CD4-positive, alpha-beta T cell (primary cell): Measurements from ENCODE around the gene PID1. TPM values are rescaled to one million over a fixed set of nuclear protein-coding genes. Genes with fewer than 3 reads are reported as not detected.

Experiments used
- ATAC-seq: fragments of 200-7000 bp; cut with Tn5 transposase; one replicate; pipeline ENCODE4 v1.10.0; 2022; ENCODE audit warnings: mild to moderate bottlenecking; ENCODE audit not compliant: poor library complexity
- CTCF ChIA-PET: fragments of 350-600 bp; sonication (Branson Sonifier 250); formaldehyde crosslinking; loops from one replicate; lab custom pipeline; 2021; ENCODE audit warnings: antibody characterized with exemption, inconsistent platforms; lab: Charles Lee
- POLR2A ChIA-PET: fragments of 350-600 bp; sonication (Branson Sonifier 250); formaldehyde crosslinking; loops from one replicate; lab custom pipeline; 2021; ENCODE audit warnings: antibody characterized with exemption, inconsistent platforms; lab: Charles Lee
- DNase-seq, 14 experiments: peaks; one replicate each; pipeline ENCODE4 v3.0.0-alpha.2; 2013 to 2020; ENCODE audit warnings: mixed read lengths in 2 of 14
- H3K27ac ChIP-seq, 2 donors: one replicate each; pipeline versions ENCODE4 v1.5.1 to v1.7.0; 2013; ENCODE audit warnings: low read length in 2 of 2, low read depth in 1 of 2, mild to moderate bottlenecking in 1 of 2
- H3K27me3 ChIP-seq, 2 experiments: 1 replicate in 1 of 2; 2 replicates in 1 of 2; pipeline versions ENCODE4 v1.6.1 to v1.7.0; 2013; ENCODE audit warnings: low read length in 2 of 2, control low read depth in 1 of 2, mild to moderate bottlenecking in 1 of 2, moderate library complexity in 1 of 2; ENCODE audit not compliant: insufficient read depth in 2 of 2, control insufficient read depth in 1 of 2
- H3K36me3 ChIP-seq: one replicate; pipeline ENCODE4 v1.6.1; 2013; ENCODE audit warnings: low read length, control low read depth; ENCODE audit not compliant: insufficient read depth
- H3K4me1 ChIP-seq: one replicate; pipeline ENCODE4 v1.6.1; 2013; ENCODE audit warnings: low read length, control low read depth; ENCODE audit not compliant: insufficient read depth
- H3K4me3 ChIP-seq: one replicate; pipeline ENCODE4 v1.5.1; 2013; ENCODE audit warnings: mild to moderate bottlenecking, low read length, moderate library complexity
- H3K9me3 ChIP-seq, 2 experiments: 1 replicate in 1 of 2; 2 replicates in 1 of 2; pipeline versions ENCODE4 v1.6.1 to v1.7.0; 2013; ENCODE audit warnings: low read length in 2 of 2, mild to moderate bottlenecking in 2 of 2, control low read depth in 1 of 2, moderate library complexity in 1 of 2; ENCODE audit not compliant: control insufficient read depth in 1 of 2, insufficient read depth in 1 of 2
- H3K27ac Mint-ChIP-seq: one replicate; pipeline ENCODE4 v1.8.0; 2020; ENCODE audit warnings: mixed read lengths
- H3K27me3 Mint-ChIP-seq: one replicate; pipeline ENCODE4 v1.8.0; 2021; ENCODE audit warnings: mixed read lengths
- H3K36me3 Mint-ChIP-seq: one replicate; pipeline ENCODE4 v1.8.0; 2021; ENCODE audit warnings: low read depth, mixed read lengths
- H3K4me1 Mint-ChIP-seq: one replicate; pipeline ENCODE4 v1.8.0; 2021; ENCODE audit warnings: low read depth, mixed read lengths
- H3K4me3 Mint-ChIP-seq: one replicate; pipeline ENCODE4 v1.8.0; 2020; ENCODE audit warnings: mild to moderate bottlenecking, mixed read lengths
- H3K9me3 Mint-ChIP-seq: one replicate; pipeline ENCODE4 v1.8.0; 2020; ENCODE audit warnings: mixed read lengths
- intact Hi-C, 2 experiments: fragments of 100-400 bp; cut with DNase I in 1 of 2; cut with micrococcal nuclease in 1 of 2; formaldehyde crosslinking; loops; one replicate each; pipeline versions ENCODE4 v1.15.1 to v1.9.0; 2023 to 2025; cut with DNase I, micrococcal nuclease
- total RNA-seq, 174 experiments: library from RNA in 2 of 174; stranded (reverse) in 2 of 174; gene quantifications; one replicate each; pipeline ENCODE4 v1.2.3 and lab custom pipeline; 2021 to 2026
- TF ChIP-seq, protein P1 (sequence below): fragments of 200-600 bp; IDR thresholded peaks from one replicate; pipeline ENCODE4 v1.8.0; 2022; ENCODE audit warnings: antibody characterized with exemption, mild to moderate bottlenecking

The PID1 gene
- total RNA-seq, 2 experiments from 2014 or later = 0.38 to 0.53 TPM

DNA sequence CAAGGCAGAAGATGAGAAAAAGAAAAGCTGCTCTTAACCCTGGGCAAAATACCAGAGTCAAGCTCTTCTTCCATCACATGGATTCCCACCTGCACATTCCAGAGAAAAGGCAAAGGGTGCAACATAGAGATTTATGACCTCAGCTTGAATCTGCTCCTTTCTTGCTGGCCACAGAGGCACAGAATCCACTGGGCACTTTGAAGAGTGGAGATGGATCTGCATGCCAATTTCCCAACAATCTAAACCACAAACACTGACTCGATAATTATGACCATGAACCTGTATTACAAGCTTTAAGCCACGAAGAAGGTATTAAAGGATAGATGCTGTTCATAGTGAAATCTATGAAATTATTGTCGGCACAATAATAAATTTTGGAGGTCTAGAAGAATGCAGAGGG, 237.3 kb downstream of the PID1 start:
- Mint-ChIP-seq H3K36me3 (no peaks in the 10 kb centered on the region), H3K27ac (no peak overlapping the region), H3K9me3 (peaks cover 4% of the 10 kb centered on the region), H3K27me3 (no peaks in the 10 kb centered on the region), H3K4me1 (no peaks in the 10 kb centered on the region), H3K4me3 (no peak overlapping the region)
- no peak for DNase-seq
- Histone ChIP-seq H3K36me3 (no peaks in the 10 kb centered on the region), H3K27ac (no peak overlapping the region), H3K27me3 (no peaks in the 10 kb centered on the region), H3K4me1 (no peaks in the 10 kb centered on the region), H3K4me3 (no peak overlapping the region), H3K9me3 (peaks cover 0 to 5% of the 10 kb centered on the region in 2 experiments)
- ChIA-PET CTCF (no interaction called here), POLR2A (no interaction called here)
- no peak for ATAC-seq
- TF ChIP-seq, protein P1, sequence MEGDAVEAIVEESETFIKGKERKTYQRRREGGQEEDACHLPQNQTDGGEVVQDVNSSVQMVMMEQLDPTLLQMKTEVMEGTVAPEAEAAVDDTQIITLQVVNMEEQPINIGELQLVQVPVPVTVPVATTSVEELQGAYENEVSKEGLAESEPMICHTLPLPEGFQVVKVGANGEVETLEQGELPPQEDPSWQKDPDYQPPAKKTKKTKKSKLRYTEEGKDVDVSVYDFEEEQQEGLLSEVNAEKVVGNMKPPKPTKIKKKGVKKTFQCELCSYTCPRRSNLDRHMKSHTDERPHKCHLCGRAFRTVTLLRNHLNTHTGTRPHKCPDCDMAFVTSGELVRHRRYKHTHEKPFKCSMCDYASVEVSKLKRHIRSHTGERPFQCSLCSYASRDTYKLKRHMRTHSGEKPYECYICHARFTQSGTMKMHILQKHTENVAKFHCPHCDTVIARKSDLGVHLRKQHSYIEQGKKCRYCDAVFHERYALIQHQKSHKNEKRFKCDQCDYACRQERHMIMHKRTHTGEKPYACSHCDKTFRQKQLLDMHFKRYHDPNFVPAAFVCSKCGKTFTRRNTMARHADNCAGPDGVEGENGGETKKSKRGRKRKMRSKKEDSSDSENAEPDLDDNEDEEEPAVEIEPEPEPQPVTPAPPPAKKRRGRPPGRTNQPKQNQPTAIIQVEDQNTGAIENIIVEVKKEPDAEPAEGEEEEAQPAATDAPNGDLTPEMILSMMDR = no peak
- intact Hi-C loops = no loop called here

DNA sequence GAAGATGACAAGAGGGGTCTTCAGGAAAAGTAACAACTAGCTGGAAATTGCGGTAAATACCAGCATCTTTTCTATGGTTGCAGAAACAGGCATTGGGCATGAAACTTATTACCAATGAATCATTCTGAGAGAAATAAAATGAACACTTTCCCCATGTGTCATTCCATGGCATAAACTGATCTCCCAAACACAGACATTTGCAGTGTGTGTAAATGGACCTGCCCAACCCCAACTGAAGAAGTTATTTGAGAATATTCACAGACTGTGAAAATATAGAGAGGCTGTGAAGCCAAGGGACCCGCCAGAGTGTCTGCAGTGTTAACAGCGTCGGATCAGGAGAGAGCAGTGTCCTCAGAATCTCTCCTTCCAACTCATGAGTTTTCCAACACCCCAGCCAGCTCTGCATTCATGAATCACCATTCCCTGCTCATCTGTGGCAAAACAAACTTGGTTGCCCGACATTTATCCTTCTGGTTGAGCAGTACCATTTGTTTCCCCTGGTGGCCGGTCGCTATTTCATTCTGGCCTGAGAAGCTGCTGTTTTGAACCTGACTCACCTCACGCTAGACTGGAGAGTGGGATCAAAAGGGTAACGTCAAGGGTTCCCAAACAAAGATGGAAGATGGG, 238.4 kb downstream of the PID1 start:
- Histone ChIP-seq H3K4me3 (no peak overlapping the region), H3K9me3 (peaks cover 0 to 6% of the 10 kb centered on the region in 2 experiments), H3K27ac (no peak overlapping the region), H3K36me3 (no peaks in the 10 kb centered on the region), H3K27me3 (no peaks in the 10 kb centered on the region), H3K4me1 (no peaks in the 10 kb centered on the region)
- no peak for ATAC-seq
- intact Hi-C loops = no loop called here
- DNase-seq = no peak
- Mint-ChIP-seq H3K27me3 (no peaks in the 10 kb centered on the region), H3K9me3 (peaks cover 6% of the 10 kb centered on the region), H3K4me1 (no peaks in the 10 kb centered on the region), H3K4me3 (no peak overlapping the region), H3K36me3 (no peaks in the 10 kb centered on the region), H3K27ac (no peak overlapping the region)
- TF ChIP-seq, protein P1 = no peak
- CTCF ChIA-PET = no interaction called here
- POLR2A ChIA-PET = no interaction called here

DNA sequence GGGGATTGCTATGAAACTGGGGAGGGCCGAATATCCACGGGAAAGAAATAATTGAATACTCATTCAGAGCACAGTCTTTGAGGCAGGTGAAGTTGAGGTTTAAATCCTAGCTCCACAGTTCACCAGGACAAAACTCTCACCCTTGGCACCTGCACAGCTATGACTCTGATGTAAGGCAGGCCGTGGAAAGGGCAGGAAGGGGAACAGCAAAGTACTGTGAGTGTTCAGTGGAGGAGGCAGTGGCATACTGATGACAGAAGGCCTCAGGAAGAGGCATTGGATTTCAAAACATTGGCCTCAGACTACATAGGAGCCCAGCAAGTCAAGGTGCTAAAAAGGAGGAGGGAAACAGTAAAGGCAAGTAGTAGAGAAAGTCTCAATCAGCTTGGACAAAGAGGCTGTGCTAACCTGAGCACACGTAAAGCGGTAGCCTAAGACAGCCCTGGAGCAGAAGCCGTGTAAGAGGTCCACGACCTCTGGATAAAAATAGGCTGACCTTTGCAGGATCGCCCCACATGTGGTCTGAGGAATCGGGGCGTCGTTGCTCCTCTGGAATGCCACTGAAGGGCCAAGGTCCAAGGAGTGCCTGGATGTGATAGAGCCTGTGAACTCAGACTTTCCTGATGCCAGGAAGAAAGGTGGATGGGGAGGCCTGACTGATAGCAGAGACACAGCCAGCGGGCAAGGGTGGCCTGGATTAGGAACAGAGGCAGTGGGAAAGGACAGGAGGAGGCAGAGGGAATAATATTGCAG, 243.6 kb downstream of the PID1 start:
- no peaks in the 10 kb centered on the region for H3K4me1 ChIP-seq
- CTCF ChIA-PET = no interaction called here
- Mint-ChIP-seq H3K4me1 (no peaks in the 10 kb centered on the region), H3K9me3 (peaks cover 8% of the 10 kb centered on the region), H3K27me3 (no peaks in the 10 kb centered on the region), H3K4me3 (no peak overlapping the region), H3K27ac (no peak overlapping the region), H3K36me3 (no peaks in the 10 kb centered on the region)
- H3K36me3 ChIP-seq = no peaks in the 10 kb centered on the region
- no peak overlapping the region for H3K27ac ChIP-seq
- DNase-seq = no peak
- no peak for ATAC-seq
- TF ChIP-seq, protein P1 = no peak
- POLR2A ChIA-PET = no interaction called here
- H3K9me3 ChIP-seq = peaks cover 0 to 16% of the 10 kb centered on the region in 2 experiments
- no peak overlapping the region for H3K4me3 ChIP-seq
- no peaks in the 10 kb centered on the region for H3K27me3 ChIP-seq
- intact Hi-C loops = no loop called here
